Esophagus muscularis mucosa (tissue), 4 donors: ENCODE results near the gene KLHL29.

Source experiments
- EP300 ChIP-seq: sonication (generic); formaldehyde crosslinking; IDR thresholded peaks from one replicate; pipeline ENCODE4 v1.6.1; 2017; ENCODE audit warnings: antibody characterized with exemption
- POLR2A ChIP-seq: fragments of 450-650 bp; IDR thresholded peaks from one replicate; pipeline ENCODE4 v1.6.1; 2017; ENCODE audit warnings: antibody characterized with exemption, moderate library complexity, mild to moderate bottlenecking, low read depth
- POLR2AphosphoS5 ChIP-seq, 2 donors: sonication (generic); formaldehyde crosslinking; IDR thresholded peaks; one replicate each; pipeline ENCODE4 v1.6.1; 2017; ENCODE audit warnings: antibody characterized with exemption in 2 of 2
- TF ChIP-seq, protein P1 (sequence below), 3 experiments: fragments of 200-600 bp in 2 of 3; fragments of 450-650 bp in 1 of 3; sonication (generic) in 2 of 3; IDR thresholded peaks; one replicate each; pipeline ENCODE4 v1.5.1; 2017 to 2019; ENCODE audit warnings: antibody characterized with exemption in 3 of 3, mild to moderate bottlenecking in 2 of 3, moderate library complexity in 1 of 3

DNA sequence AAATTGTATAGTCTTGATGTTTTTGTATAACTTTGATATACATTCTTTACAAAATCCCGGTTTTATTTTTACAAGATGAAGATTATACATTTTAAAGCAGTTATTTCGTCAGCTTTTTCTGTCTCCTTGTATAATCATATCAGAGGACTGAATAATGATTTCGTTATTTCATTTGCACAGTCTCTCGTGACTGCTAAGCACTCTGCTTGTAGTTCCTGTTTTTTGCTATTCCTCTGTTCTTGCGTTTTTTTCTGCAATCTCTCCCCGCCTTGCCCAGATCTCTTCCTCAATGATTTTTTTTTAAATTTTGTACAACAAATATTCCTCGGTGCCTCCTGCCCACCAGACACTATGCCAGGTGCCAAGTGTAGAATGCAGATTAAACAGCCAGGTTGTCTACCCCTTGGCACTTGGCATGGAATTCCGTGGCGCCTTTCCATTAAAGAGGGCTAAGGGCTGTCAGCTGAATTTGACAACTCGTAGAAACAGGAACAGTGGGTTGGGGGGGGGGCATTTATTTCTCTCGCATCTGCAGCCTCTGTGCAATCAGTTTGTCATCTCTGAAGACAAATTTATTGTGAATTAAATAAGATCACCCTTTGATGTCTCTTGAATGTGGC, 69.6 kb downstream of the KLHL29 start:
- TF ChIP-seq, protein P1, sequence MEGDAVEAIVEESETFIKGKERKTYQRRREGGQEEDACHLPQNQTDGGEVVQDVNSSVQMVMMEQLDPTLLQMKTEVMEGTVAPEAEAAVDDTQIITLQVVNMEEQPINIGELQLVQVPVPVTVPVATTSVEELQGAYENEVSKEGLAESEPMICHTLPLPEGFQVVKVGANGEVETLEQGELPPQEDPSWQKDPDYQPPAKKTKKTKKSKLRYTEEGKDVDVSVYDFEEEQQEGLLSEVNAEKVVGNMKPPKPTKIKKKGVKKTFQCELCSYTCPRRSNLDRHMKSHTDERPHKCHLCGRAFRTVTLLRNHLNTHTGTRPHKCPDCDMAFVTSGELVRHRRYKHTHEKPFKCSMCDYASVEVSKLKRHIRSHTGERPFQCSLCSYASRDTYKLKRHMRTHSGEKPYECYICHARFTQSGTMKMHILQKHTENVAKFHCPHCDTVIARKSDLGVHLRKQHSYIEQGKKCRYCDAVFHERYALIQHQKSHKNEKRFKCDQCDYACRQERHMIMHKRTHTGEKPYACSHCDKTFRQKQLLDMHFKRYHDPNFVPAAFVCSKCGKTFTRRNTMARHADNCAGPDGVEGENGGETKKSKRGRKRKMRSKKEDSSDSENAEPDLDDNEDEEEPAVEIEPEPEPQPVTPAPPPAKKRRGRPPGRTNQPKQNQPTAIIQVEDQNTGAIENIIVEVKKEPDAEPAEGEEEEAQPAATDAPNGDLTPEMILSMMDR (IDR thresholded peaks at IDR 0.05): no peak
- TF ChIP-seq POLR2A (no peak), POLR2AphosphoS5 (IDR thresholded peaks at IDR 0.05) (no peak), EP300 (no peak)
